HepG2 (cell line): Measurements from ENCODE around the gene SRGAP3. TPM values are rescaled to one million over a fixed set of nuclear protein-coding genes. Genes with fewer than 3 reads are reported as not detected.

Source experiments
- ATAC-seq: fragments of 200-7000 bp; cut with Tn5 transposase; 3 replicates; pipeline ENCODE4 v1.9.1; 2020; ENCODE audit warnings: mild to moderate bottlenecking, moderate library complexity
- BruUV-seq: library from RNA; stranded (reverse); fragments of 400-500 nt; replicated peaks from 2 replicates; lab custom pipeline; 2021; lab: Mats Ljungman, UMichigan
- CTCF ChIA-PET: fragments of 300-600 bp; formaldehyde crosslinking; extraction: SDS; loops from one replicate; lab custom pipeline; 2021; ENCODE audit warnings: low total read pairs, inconsistent platforms, low intra/inter-chr PET ratio; lab: Yijun Ruan, JAX
- POLR2A ChIA-PET: fragments of 350-600 bp; sonication (Branson Sonifier 250); formaldehyde crosslinking; loops from one replicate; lab custom pipeline; 2020; ENCODE audit warnings: antibody characterized with exemption, inconsistent platforms; lab: Yijun Ruan, JAX
- DNase-seq: peaks from one replicate; pipeline ENCODE4 v3.0.0-alpha.2; 2015; ENCODE audit warnings: low spot score
- FAIRE-seq: peaks from 3 replicates; lab custom pipeline; 2011; peaks lifted over from hg19 to GRCh38; lab: Jason Lieb, UNC
- H2AFZ ChIP-seq: one replicate; pipeline ENCODE4 v1.6.1; 2011; ENCODE audit warnings: low read length, inconsistent platforms
- H3K27ac ChIP-seq: fragments of 300-600 bp; 3 replicates; pipeline ENCODE4 v1.8.0; 2011; ENCODE audit warnings: mixed run types, mild to moderate bottlenecking, mixed read lengths, low read length, inconsistent platforms; ENCODE audit not compliant: insufficient read depth; ENCODE audit errors: extremely low read length
- H3K27me3 ChIP-seq, 2 experiments: fragments of 200-600 bp in 1 of 2; 2 replicates in 1 of 2; 3 replicates in 1 of 2; pipeline versions ENCODE4 v1.6.0 to v1.8.0; 2011; ENCODE audit warnings: low read length in 2 of 2, mild to moderate bottlenecking in 2 of 2, moderate library complexity in 2 of 2, inconsistent platforms in 1 of 2; ENCODE audit not compliant: insufficient read depth in 2 of 2, control insufficient read depth in 1 of 2
- H3K36me3 ChIP-seq, 2 experiments: fragments of 200-600 bp in 1 of 2; replicated peaks in 1 of 2; 2 replicates in 1 of 2; 3 replicates in 1 of 2; pipeline versions ENCODE4 v1.5.1 to v1.8.0; 2011; ENCODE audit warnings: low read length in 2 of 2, inconsistent platforms in 1 of 2; ENCODE audit not compliant: insufficient read depth in 2 of 2, control insufficient read depth in 1 of 2
- H3K4me1 ChIP-seq: 2 replicates; pipeline ENCODE4 v1.5.1; 2012; ENCODE audit warnings: low read length, inconsistent platforms; ENCODE audit not compliant: insufficient read depth
- H3K4me2 ChIP-seq: 2 replicates; pipeline ENCODE4 v1.6.0; 2011; ENCODE audit warnings: low read depth, low read length, inconsistent platforms
- H3K4me3 ChIP-seq, 3 experiments: fragments of 200-600 bp in 1 of 3; sonication (generic), shearing (Covaris generic) in 1 of 3; replicated peaks in 1 of 3; 2 replicates each; pipeline ENCODE4 v1.5.1; 2011 to 2016; ENCODE audit warnings: low read length in 3 of 3, inconsistent platforms in 2 of 3, low read depth in 2 of 3, mild to moderate bottlenecking in 2 of 3, control low read depth in 1 of 3, mixed read lengths in 1 of 3; ENCODE audit not compliant: insufficient read depth in 1 of 3
- H3K79me2 ChIP-seq: one replicate; pipeline ENCODE4 v1.6.1; 2011; ENCODE audit warnings: low read length, inconsistent platforms; ENCODE audit not compliant: insufficient read depth
- H3K9ac ChIP-seq: 2 replicates; pipeline ENCODE4 v1.6.0; 2011; ENCODE audit warnings: mild to moderate bottlenecking, low read depth, low read length, inconsistent platforms; ENCODE audit not compliant: insufficient read depth
- H3K9me3 ChIP-seq: 2 replicates; pipeline ENCODE4 v1.5.1; 2012; ENCODE audit warnings: mild to moderate bottlenecking, low read length
- H4K20me1 ChIP-seq: 2 replicates; pipeline ENCODE4 v1.6.0; 2011; ENCODE audit warnings: inconsistent platforms, mild to moderate bottlenecking, low read length, moderate library complexity; ENCODE audit not compliant: insufficient read depth
- HDAC1 ChIP-seq: sonication (generic); formaldehyde crosslinking; IDR thresholded peaks from 2 replicates; pipeline ENCODE4 v1.5.1; 2020; ENCODE audit warnings: mild to moderate bottlenecking, missing genetic modification reagents
- NR1H2 ChIP-seq: sonication (generic); formaldehyde crosslinking; IDR thresholded peaks from 2 replicates; pipeline ENCODE4 v1.8.1; 2022; ENCODE audit warnings: low read depth, missing genetic modification reagents, borderline replicate concordance
- PCBP1 ChIP-seq: fragments of 200-400 bp; formaldehyde crosslinking; IDR thresholded peaks from 2 replicates; pipeline ENCODE4 v1.6.1; 2017; ENCODE audit warnings: mild to moderate bottlenecking, low read depth, low read length, borderline replicate concordance
- ZFP90 ChIP-seq: sonication (generic); formaldehyde crosslinking; IDR thresholded peaks from 2 replicates; pipeline ENCODE4 v1.8.0; 2022; ENCODE audit warnings: missing genetic modification reagents, mild to moderate bottlenecking, inconsistent platforms, borderline replicate concordance
- ZKSCAN1 ChIP-seq: fragments of 150-350 bp; IDR thresholded peaks from 2 replicates; pipeline ENCODE4 v1.6.1; 2014; ENCODE audit warnings: low read length
- ZNF263 ChIP-seq: sonication (generic); formaldehyde crosslinking; IDR thresholded peaks from 2 replicates; pipeline ENCODE4 v1.4.0; 2020; ENCODE audit warnings: missing genetic modification reagents
- ZNF570 ChIP-seq: sonication (generic); formaldehyde crosslinking; IDR thresholded peaks from 2 replicates; pipeline ENCODE4 v1.4.0; 2020; ENCODE audit warnings: mild to moderate bottlenecking, missing genetic modification reagents, borderline replicate concordance
- ZNF660 ChIP-seq: sonication (generic); formaldehyde crosslinking; IDR thresholded peaks from 2 replicates; pipeline ENCODE4 v1.5.1; 2020; ENCODE audit warnings: mild to moderate bottlenecking, low read depth, missing genetic modification reagents, borderline replicate concordance
- ZNF850 ChIP-seq: sonication (generic); formaldehyde crosslinking; conservative IDR thresholded peaks from 2 replicates; pipeline ENCODE4 v1.9.0; 2021; ENCODE audit warnings: mild to moderate bottlenecking, missing genetic modification reagents
- WGBS: methylation state at CpG from one replicate; pipeline ENCODE4 v1.1.6; 2017; ENCODE audit warnings: low lambda C conversion rate; 5-methylcytosine and 5-hydroxymethylcytosine counted together
- in situ Hi-C: cut with HindIII; loops from 2 replicates; pipeline ENCODE4 v1.10.0; 2017; ENCODE audit warnings: low pct_unique_long_range_greater_than_20kb; ENCODE audit not compliant: extremely low pct_ligation_motif_present
- intact Hi-C: fragments of 100-400 bp; cut with micrococcal nuclease; formaldehyde crosslinking; loops from one replicate; pipeline ENCODE4 v1.10.0; 2022; ENCODE audit not compliant: unreplicated experiment
- polyA plus RNA-seq, 8 experiments: library from polyadenylated mRNA; depleted of rRNA in 3 of 8; stranded (reverse) in 7 of 8; unstranded in 1 of 8; fragments of >200 nt; fragmentation: Illumina TruSeq in 4 of 8; extraction: Trizol in 4 of 8; gene quantifications; 2 replicates each; pipeline versions ENCODE4 v1.2.1 to v1.2.3, GENCODE V29; 2011 to 2016; ENCODE audit warnings: low read depth in 4 of 8, missing spikeins in 1 of 8, mixed read lengths in 1 of 8; ENCODE audit not compliant: insufficient read depth in 1 of 8
- total RNA-seq, 5 experiments: library from RNA; depleted of rRNA; stranded (reverse); fragments of >200 nt; fragmentation: Illumina TruSeq; extraction: Trizol; gene quantifications; 2 replicates each; pipeline ENCODE4 v1.2.3, GENCODE V29; 2016; ENCODE audit warnings: low read depth in 1 of 5
- TF ChIP-seq, protein P1 (sequence below): sonication (generic); formaldehyde crosslinking; IDR thresholded peaks from 2 replicates; pipeline ENCODE4 v1.5.1; 2020; ENCODE audit warnings: mild to moderate bottlenecking, missing genetic modification reagents, moderate library complexity
- TF ChIP-seq, protein P2 (sequence below): sonication (generic); formaldehyde crosslinking; IDR thresholded peaks from 2 replicates; pipeline ENCODE4 v1.8.0; 2022; ENCODE audit warnings: mild to moderate bottlenecking, missing genetic modification reagents
- TF ChIP-seq, protein P3 (sequence below): sonication (generic); formaldehyde crosslinking; IDR thresholded peaks from 2 replicates; pipeline ENCODE4 v1.4.0; 2020; ENCODE audit warnings: missing genetic modification reagents

SRGAP3 gene
- total and polyA plus RNA-seq, 2 of the 13 experiments (the other 11 are each of a cell fraction or from before 2014, with no cell fraction given) = 1.2 to 1.4 TPM

DNA sequence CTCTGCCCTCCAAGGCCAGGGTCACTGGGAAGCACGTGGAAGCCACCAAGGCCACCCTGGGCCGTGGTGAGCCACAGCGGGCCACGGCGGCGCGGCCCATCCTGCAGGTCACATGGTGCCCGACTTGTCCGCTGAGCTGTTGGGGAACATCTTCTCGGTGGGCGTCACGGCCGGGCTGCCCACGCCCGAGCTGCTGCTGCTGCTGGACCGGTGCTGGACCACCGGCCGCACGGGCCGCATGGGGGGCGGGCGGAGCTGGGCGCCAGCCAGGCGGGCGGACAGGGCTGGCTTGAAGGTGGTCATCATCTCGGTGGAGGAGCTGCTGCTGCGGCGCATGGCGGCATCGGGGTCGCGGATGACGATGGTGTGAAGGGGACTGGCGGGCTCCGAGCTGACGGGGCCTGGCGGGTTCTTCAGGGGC is 264.0 kb downstream of the SRGAP3 start (continued):
- no peak for TF ChIP-seq NR1H2
- TF ChIP-seq PCBP1 = no peak
- TF ChIP-seq, protein P1, sequence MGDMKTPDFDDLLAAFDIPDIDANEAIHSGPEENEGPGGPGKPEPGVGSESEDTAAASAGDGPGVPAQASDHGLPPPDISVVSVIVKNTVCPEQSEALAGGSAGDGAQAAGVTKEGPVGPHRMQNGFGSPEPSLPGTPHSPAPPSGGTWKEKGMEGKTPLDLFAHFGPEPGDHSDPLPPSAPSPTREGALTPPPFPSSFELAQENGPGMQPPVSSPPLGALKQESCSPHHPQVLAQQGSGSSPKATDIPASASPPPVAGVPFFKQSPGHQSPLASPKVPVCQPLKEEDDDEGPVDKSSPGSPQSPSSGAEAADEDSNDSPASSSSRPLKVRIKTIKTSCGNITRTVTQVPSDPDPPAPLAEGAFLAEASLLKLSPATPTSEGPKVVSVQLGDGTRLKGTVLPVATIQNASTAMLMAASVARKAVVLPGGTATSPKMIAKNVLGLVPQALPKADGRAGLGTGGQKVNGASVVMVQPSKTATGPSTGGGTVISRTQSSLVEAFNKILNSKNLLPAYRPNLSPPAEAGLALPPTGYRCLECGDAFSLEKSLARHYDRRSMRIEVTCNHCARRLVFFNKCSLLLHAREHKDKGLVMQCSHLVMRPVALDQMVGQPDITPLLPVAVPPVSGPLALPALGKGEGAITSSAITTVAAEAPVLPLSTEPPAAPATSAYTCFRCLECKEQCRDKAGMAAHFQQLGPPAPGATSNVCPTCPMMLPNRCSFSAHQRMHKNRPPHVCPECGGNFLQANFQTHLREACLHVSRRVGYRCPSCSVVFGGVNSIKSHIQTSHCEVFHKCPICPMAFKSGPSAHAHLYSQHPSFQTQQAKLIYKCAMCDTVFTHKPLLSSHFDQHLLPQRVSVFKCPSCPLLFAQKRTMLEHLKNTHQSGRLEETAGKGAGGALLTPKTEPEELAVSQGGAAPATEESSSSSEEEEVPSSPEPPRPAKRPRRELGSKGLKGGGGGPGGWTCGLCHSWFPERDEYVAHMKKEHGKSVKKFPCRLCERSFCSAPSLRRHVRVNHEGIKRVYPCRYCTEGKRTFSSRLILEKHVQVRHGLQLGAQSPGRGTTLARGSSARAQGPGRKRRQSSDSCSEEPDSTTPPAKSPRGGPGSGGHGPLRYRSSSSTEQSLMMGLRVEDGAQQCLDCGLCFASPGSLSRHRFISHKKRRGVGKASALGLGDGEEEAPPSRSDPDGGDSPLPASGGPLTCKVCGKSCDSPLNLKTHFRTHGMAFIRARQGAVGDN (CRISPR knock-in tag) = peak; percentile 29; the same call in 1 of the 2 replicates
- no peak for TF ChIP-seq ZNF850 (CRISPR knock-in tag)

DNA sequence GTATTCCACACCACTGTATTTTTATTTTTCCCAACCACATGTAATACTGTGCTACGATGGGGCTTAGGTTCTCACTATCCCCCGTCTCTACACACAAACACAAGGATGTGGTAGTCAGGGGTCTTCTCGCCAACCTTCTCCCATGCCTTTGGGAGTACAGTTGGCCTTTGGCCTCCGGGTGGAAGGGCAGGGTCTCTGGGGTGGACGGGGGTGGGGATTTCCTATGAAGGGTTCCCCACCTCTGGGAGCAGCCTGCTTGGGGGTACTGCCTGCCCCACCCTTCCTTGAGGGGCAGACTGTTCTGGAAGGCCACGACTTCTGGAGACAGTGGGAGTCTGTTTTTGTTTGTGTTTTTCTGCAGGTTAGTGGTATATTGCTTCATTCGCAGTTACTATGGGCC is 264.9 kb downstream of the SRGAP3 start:
- ATAC-seq (no peak), FAIRE-seq (no peak), DNase-seq (no peak)
- H3K4me3 ChIP-seq = no peak overlapping the region
- ChIA-PET POLR2A (no interaction called here), CTCF (no interaction called here)
- in situ Hi-C loops = no loop called here
- H3K4me2 ChIP-seq = no peak overlapping the region
- no peak overlapping the region for H3K9ac ChIP-seq
- no peaks in the 10 kb centered on the region for H4K20me1 ChIP-seq
- WGBS = 90% methylated on average over 7 of the region's 7 CpGs
- H3K9me3 ChIP-seq = peaks cover 5% of the 10 kb centered on the region
- no peaks in the 10 kb centered on the region for H3K79me2 ChIP-seq
- peaks cover 0 to 6% of the 10 kb centered on the region in 2 experiments; a peak in 1 of 5 replicates for H3K27me3 ChIP-seq
- TF ChIP-seq, protein P2, sequence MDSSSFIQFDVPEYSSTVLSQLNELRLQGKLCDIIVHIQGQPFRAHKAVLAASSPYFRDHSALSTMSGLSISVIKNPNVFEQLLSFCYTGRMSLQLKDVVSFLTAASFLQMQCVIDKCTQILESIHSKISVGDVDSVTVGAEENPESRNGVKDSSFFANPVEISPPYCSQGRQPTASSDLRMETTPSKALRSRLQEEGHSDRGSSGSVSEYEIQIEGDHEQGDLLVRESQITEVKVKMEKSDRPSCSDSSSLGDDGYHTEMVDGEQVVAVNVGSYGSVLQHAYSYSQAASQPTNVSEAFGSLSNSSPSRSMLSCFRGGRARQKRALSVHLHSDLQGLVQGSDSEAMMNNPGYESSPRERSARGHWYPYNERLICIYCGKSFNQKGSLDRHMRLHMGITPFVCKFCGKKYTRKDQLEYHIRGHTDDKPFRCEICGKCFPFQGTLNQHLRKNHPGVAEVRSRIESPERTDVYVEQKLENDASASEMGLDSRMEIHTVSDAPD = no peak
- TF ChIP-seq ZFP90 (CRISPR knock-in tag) (no peak), ZKSCAN1 (no peak), ZNF263 (CRISPR knock-in tag) (no peak), ZNF570 (CRISPR knock-in tag) (no peak), HDAC1 (CRISPR knock-in tag) (no peak), ZNF660 (CRISPR knock-in tag) (no peak)
- TF ChIP-seq, protein P3, sequence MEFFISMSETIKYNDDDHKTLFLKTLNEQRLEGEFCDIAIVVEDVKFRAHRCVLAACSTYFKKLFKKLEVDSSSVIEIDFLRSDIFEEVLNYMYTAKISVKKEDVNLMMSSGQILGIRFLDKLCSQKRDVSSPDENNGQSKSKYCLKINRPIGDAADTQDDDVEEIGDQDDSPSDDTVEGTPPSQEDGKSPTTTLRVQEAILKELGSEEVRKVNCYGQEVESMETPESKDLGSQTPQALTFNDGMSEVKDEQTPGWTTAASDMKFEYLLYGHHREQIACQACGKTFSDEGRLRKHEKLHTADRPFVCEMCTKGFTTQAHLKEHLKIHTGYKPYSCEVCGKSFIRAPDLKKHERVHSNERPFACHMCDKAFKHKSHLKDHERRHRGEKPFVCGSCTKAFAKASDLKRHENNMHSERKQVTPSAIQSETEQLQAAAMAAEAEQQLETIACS (CRISPR knock-in tag) = no peak
- intact Hi-C loops = no loop called here
- no peak overlapping the region for H2AFZ ChIP-seq
- no peak overlapping the region for H3K27ac ChIP-seq
- BruUV-seq = no TSS peak
- peaks cover 47% of the 10 kb centered on the region for H3K4me1 ChIP-seq
- no peaks in the 10 kb centered on the region for H3K36me3 ChIP-seq
